Measurements from ENCODE around the gene STK38. TPM values are rescaled to one million over a fixed set of nuclear protein-coding genes. Genes with fewer than 3 reads are reported as not detected.

The STK38 gene
- total and polyA plus RNA-seq, 8 donors, result 39.6 to 47.4 (median 42.2) TPM

GRCh38 chr6:36467625-36468024 lies 79.7 kb downstream of the STK38 start:
- Histone ChIP-seq H3K4me1 (peaks cover 0 to 12% of the 10 kb centered on the region in 2 donors), H3K27me3 (no peaks in the 10 kb centered on the region), H3K4me3 (no peak overlapping the region), H3K36me3 (peaks cover 0 to 23% of the 10 kb centered on the region in 2 donors), H3K27ac (no peak overlapping the region), H3K9me3 (no peaks in the 10 kb centered on the region)
- ATAC-seq (no peak), DNase-seq (no peak)
- intact Hi-C loops (cut with DNase I), result no loop called here
- no peak for TF ChIP-seq CTCF (IDR thresholded peaks at IDR 0.05)

DNA sequence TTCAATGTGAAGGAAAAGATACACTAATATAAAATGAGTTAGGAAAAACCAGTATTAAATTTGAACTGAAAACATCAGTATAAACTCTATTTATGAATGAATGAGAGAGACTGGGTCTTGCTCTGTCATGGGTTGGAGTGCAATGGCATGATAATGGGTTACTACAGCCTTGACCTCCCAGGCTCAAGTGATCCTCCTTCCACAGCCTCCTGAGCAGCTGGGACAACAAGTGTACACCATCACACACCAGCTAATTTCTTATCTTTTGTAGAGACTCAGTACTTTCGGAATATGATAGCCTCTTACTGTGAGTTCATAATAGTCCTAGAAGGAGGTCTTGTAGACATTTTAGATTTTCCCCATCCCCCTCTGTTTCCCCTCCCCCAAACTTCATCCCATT lies 83.0 kb downstream of the STK38 start:
- Histone ChIP-seq H3K27me3 (no peaks in the 10 kb centered on the region), H3K4me3 (no peak overlapping the region), H3K36me3 (no peaks in the 10 kb centered on the region), H3K4me1 (peaks cover 0 to 24% of the 10 kb centered on the region in 2 donors), H3K9me3 (no peaks in the 10 kb centered on the region), H3K27ac (no peak overlapping the region)
- no peak for TF ChIP-seq CTCF (IDR thresholded peaks at IDR 0.05)
- ATAC-seq, result no peak
- DNase-seq, result no peak
- intact Hi-C loops (cut with DNase I), result no loop called here

- DNase-seq (no peak), ATAC-seq (no peak)
- no peak overlapping the region for H3K4me3 ChIP-seq
- intact Hi-C loops (cut with DNase I), result no loop called here
- no peak overlapping the region for H3K27ac ChIP-seq
- H3K36me3 ChIP-seq, result no peaks in the 10 kb centered on the region
- H3K9me3 ChIP-seq, result no peaks in the 10 kb centered on the region
- no peaks in the 10 kb centered on the region for H3K27me3 ChIP-seq
- TF ChIP-seq CTCF (IDR thresholded peaks at IDR 0.05), result no peak
- peaks cover 0 to 18% of the 10 kb centered on the region in 2 donors for H3K4me1 ChIP-seq
Observed at GRCh38 chr6:36463676-36464075, 83.6 kb downstream of the STK38 start.

DNA sequence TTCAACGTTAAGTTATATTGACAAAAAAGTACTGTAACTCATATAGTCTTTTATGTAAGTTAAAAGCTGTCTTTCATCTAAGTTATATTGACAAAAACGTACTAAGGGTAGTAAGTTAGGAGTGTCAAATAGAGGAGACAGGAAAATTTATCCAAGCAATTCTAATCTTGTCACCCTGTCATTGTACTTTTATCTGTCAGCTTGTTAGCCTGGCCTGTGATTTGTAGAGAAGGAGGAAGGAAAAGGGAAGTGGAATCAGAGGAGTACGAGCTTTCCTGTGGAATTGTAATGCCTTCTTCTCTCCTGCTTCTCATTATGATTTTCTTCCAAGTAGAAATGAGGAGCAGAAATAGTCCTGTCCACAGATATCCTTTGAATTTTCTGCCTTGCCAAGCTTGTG lies 85.6 kb downstream of the STK38 start:
- intact Hi-C loops (cut with DNase I), result no loop called here
- Histone ChIP-seq H3K4me1 (peaks cover 0 to 17% of the 10 kb centered on the region in 2 donors), H3K9me3 (no peaks in the 10 kb centered on the region), H3K4me3 (no peak overlapping the region), H3K27me3 (no peaks in the 10 kb centered on the region), H3K36me3 (no peaks in the 10 kb centered on the region), H3K27ac (no peak overlapping the region)
- DNase-seq (no peak), ATAC-seq (no peak)
- no peak for TF ChIP-seq CTCF (IDR thresholded peaks at IDR 0.05)

DNA sequence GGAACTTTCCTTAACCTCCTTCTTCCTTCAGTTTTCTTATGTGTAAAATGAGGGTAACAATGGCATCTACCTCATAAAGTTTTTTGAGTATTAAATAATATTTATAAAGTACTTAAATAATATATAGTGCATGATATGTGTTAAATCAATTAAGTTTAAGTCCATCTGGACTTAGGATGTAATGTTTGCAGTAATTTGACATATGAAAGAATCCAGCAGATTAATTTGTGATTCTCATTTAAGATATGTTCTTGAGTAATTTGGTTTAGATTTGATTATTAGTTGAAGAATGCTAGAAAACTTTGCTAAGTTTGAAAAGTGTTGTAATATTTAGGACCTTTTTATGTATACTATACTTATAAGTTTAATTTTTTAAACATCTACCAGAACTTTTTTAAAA lies 86.4 kb downstream of the STK38 start:
- peaks cover 0 to 1% of the 10 kb centered on the region in 2 donors for H3K36me3 ChIP-seq
- intact Hi-C loops (cut with DNase I), result no loop called here
- peaks cover 0 to 17% of the 10 kb centered on the region in 2 donors for H3K4me1 ChIP-seq
- H3K27ac ChIP-seq, result no peak overlapping the region
- ATAC-seq (no peak), DNase-seq (no peak)
- TF ChIP-seq CTCF (IDR thresholded peaks at IDR 0.05), result no peak
- H3K4me3 ChIP-seq, result no peak overlapping the region
- H3K27me3 ChIP-seq, result no peaks in the 10 kb centered on the region
- no peaks in the 10 kb centered on the region for H3K9me3 ChIP-seq
